Ramos (cell line): ENCODE measurements around the gene ZNF343.

Source experiments
- in situ Hi-C: fragments of 300-500 bp; cut with MboI; formaldehyde crosslinking; loops from one replicate; pipeline ENCODE4 v1.14.3; 2022; ENCODE audit warnings: low sequenced_read_pairs; ENCODE audit not compliant: unreplicated experiment

ZNF343 gene

DNA sequence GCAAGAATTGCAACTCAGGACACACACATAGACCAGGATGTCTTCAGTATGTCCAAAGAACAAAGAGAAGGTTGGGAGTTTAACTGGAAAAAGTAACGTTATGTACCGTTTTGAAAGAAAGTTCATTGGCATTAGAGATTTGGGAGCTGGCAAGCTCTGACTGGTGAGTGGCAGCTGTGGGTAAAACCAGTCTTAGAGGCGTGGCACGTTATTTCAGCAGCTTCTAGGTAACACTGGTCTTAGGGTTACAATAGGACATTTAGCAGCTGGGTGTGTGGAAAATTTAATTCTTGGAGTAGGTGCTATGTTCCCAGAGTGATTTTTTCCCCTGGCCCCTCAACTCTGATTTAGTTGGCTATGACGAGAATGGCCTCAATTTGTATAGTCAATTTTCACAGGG lies 57.3 kb downstream of the ZNF343 start:
- in situ Hi-C loops = no loop called here

DNA sequence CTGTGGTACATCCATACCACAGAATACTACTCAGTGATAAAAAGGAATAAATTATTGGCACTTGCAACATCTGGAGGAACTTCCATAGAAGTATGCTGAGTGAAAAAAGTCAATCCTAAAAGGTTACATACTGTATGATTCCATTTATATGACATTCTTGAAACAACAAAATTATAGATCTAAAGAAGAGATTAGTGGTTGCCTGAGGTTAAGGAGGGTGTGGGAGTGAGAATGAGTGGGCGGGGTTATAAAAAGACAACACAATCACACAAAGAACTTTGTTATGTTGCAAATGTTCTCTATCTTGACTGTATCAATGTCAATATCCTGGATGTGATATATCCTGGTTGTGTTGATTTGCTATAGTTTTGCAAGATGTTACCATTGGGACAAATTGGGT lies 59.3 kb downstream of the ZNF343 start:
- in situ Hi-C loops = no loop called here

GRCh38 chr20:2446845-2447244 lies 61.9 kb downstream of the ZNF343 start:
- in situ Hi-C loops = no loop called here
